ENCODE data around the gene PPP5C.

The PPP5C gene

DNA sequence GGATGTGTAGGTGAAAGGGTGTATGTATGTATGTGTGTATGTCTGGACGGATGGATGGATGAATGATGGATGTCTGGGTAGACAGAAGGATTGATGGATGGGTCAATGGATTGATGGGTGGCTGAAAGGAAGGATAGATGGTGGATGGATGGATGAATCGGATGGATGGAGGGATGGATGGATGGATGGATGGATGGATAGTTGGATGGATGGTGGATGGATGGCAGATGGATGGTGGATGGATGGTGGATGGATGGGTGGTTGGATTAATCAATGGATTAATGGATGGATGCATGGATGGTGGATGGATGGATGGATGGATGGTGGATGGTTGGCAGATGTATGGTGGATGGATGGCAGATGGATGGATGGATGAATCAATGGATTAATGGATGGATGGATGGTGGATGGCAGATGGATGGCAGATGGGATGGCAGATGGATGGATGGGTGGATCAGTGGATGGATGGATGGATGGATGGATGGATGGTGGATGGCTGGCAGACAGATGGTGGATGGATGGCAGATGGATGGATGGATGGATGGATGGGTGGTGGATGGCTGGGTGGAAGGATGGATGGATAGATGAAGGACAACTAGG is 16.5 kb upstream of the PPP5C start:
- Histone ChIP-seq H3K9me3 (ENCODE audit: insufficient read depth, low read depth, low read length) (peaks cover 10% of the 10 kb centered on the region), H3K36me3 (ENCODE audit: control insufficient read depth in 1 of 2, insufficient read depth in 2 of 2, low read length in 2 of 2) (peaks cover 0 to under 1% of the 10 kb centered on the region in 2 experiments), H4K12ac (ENCODE audit: low read depth, low read length) (no peak overlapping the region), H4K8ac (ENCODE audit: low read depth, low read length) (no peak overlapping the region), H2BK5ac (ENCODE audit: low read depth, low read length, poor library complexity) (no peak overlapping the region), H3K79me1 (ENCODE audit: low read length) (no peaks in the 10 kb centered on the region), H3K18ac (ENCODE audit: low read length) (no peak overlapping the region), H3K27ac (ENCODE audit: low read depth, low read length) (no peak overlapping the region), H3K14ac (ENCODE audit: low read length) (no peak overlapping the region), H3K4me1 (ENCODE audit: control insufficient read depth in 1 of 2, insufficient read depth in 2 of 2, low read length in 2 of 2) (no peaks in the 10 kb centered on the region), H2BK12ac (ENCODE audit: low read length) (no peak overlapping the region), H3K4me2 (ENCODE audit: low read length) (no peak overlapping the region), H2AFZ (ENCODE audit: insufficient read depth, low read length, poor library complexity) (no peak overlapping the region), H3K4me3 (ENCODE audit: low read depth, low read length) (no peak overlapping the region), H2BK120ac (ENCODE audit: insufficient read depth, low read length, poor library complexity) (no peak overlapping the region), H3K79me2 (ENCODE audit: control insufficient read depth, insufficient read depth, low read length, poor library complexity) (no peaks in the 10 kb centered on the region), H3K9ac (ENCODE audit: low read length) (no peak overlapping the region), H3K23ac (ENCODE audit: low read length) (no peak overlapping the region), H4K91ac (ENCODE audit: low read depth, low read length) (no peak overlapping the region), H3K4ac (ENCODE audit: low read depth, low read length) (no peak overlapping the region), H3K27me3 (ENCODE audit: insufficient read depth, low read length) (no peaks in the 10 kb centered on the region), H2AK5ac (ENCODE audit: low read length) (no peak overlapping the region)
- 100% methylated on average over 2 of the region's 2 CpGs for WGBS (ENCODE audit: extremely low coverage, insufficient coverage, insufficient read length)
- no peak for DNase-seq

DNA sequence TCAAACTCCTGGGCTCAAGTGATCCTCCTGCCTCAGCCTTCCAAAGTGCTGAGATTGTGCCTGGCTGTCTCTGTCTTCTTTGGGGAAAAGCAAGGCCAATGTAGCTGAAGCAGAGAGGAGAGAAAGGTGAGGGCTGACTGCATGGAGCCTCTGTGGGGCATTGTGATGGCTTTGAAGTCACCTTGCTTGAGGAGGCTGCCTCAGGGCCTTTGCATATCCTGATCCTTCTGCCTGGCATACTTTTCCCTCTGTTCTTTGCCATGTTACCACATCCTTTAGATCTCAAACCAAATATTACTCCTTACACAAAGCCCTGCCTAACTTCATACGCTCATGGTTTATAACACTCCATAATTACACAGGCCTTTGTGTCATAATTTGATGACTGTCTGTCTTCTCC is 9.4 kb upstream of the PPP5C start:
- Histone ChIP-seq H3K79me1 (ENCODE audit: low read length) (no peaks in the 10 kb centered on the region), H3K27me3 (ENCODE audit: insufficient read depth, low read length) (no peaks in the 10 kb centered on the region), H3K18ac (ENCODE audit: low read length) (no peak overlapping the region), H3K27ac (ENCODE audit: low read depth, low read length) (no peak overlapping the region), H2BK5ac (ENCODE audit: low read depth, low read length, poor library complexity) (no peak overlapping the region), H3K36me3 (ENCODE audit: control insufficient read depth in 1 of 2, insufficient read depth in 2 of 2, low read length in 2 of 2) (no peaks in the 10 kb centered on the region), H3K4me1 (ENCODE audit: control insufficient read depth in 1 of 2, insufficient read depth in 2 of 2, low read length in 2 of 2) (no peaks in the 10 kb centered on the region), H4K12ac (ENCODE audit: low read depth, low read length) (no peak overlapping the region), H3K4me3 (ENCODE audit: low read depth, low read length) (no peak overlapping the region), H3K9ac (ENCODE audit: low read length) (no peak overlapping the region), H4K8ac (ENCODE audit: low read depth, low read length) (no peak overlapping the region), H3K4me2 (ENCODE audit: low read length) (no peak overlapping the region), H2AFZ (ENCODE audit: insufficient read depth, low read length, poor library complexity) (no peak overlapping the region), H2BK12ac (ENCODE audit: low read length) (no peak overlapping the region), H4K91ac (ENCODE audit: low read depth, low read length) (no peak overlapping the region), H2BK120ac (ENCODE audit: insufficient read depth, low read length, poor library complexity) (no peak overlapping the region), H3K14ac (ENCODE audit: low read length) (no peak overlapping the region), H3K79me2 (ENCODE audit: control insufficient read depth, insufficient read depth, low read length, poor library complexity) (no peaks in the 10 kb centered on the region), H2AK5ac (ENCODE audit: low read length) (no peak overlapping the region), H3K4ac (ENCODE audit: low read depth, low read length) (no peak overlapping the region), H3K9me3 (ENCODE audit: insufficient read depth, low read depth, low read length) (no peaks in the 10 kb centered on the region), H3K23ac (ENCODE audit: low read length) (no peak overlapping the region)
- no CpG with 5 or more reads among the region's 1 CpG for WGBS (ENCODE audit: extremely low coverage, insufficient coverage, insufficient read length)
- DNase-seq: no peak

GRCh38 chr19:46339446-46339845 is 7.4 kb upstream of the PPP5C start:
- Histone ChIP-seq H3K23ac (ENCODE audit: low read length) (no peak overlapping the region), H3K4me2 (ENCODE audit: low read length) (no peak overlapping the region), H3K14ac (ENCODE audit: low read length) (no peak overlapping the region), H4K8ac (ENCODE audit: low read depth, low read length) (no peak overlapping the region), H3K4me3 (ENCODE audit: low read depth, low read length) (no peak overlapping the region), H3K9ac (ENCODE audit: low read length) (no peak overlapping the region), H3K27ac (ENCODE audit: low read depth, low read length) (no peak overlapping the region), H3K4me1 (ENCODE audit: control insufficient read depth in 1 of 2, insufficient read depth in 2 of 2, low read length in 2 of 2) (no peaks in the 10 kb centered on the region), H3K27me3 (ENCODE audit: insufficient read depth, low read length) (no peaks in the 10 kb centered on the region), H3K9me3 (ENCODE audit: insufficient read depth, low read depth, low read length) (no peaks in the 10 kb centered on the region), H3K36me3 (ENCODE audit: control insufficient read depth in 1 of 2, insufficient read depth in 2 of 2, low read length in 2 of 2) (no peaks in the 10 kb centered on the region), H2BK120ac (ENCODE audit: insufficient read depth, low read length, poor library complexity) (no peak overlapping the region), H4K12ac (ENCODE audit: low read depth, low read length) (no peak overlapping the region), H2BK5ac (ENCODE audit: low read depth, low read length, poor library complexity) (no peak overlapping the region), H2BK12ac (ENCODE audit: low read length) (no peak overlapping the region), H3K4ac (ENCODE audit: low read depth, low read length) (no peak overlapping the region), H3K79me1 (ENCODE audit: low read length) (no peaks in the 10 kb centered on the region), H2AK5ac (ENCODE audit: low read length) (no peak overlapping the region), H4K91ac (ENCODE audit: low read depth, low read length) (no peak overlapping the region), H2AFZ (ENCODE audit: insufficient read depth, low read length, poor library complexity) (no peak overlapping the region), H3K18ac (ENCODE audit: low read length) (no peak overlapping the region), H3K79me2 (ENCODE audit: control insufficient read depth, insufficient read depth, low read length, poor library complexity) (no peaks in the 10 kb centered on the region)
- no CpG with 5 or more reads among the region's 10 CpGs for WGBS (ENCODE audit: extremely low coverage, insufficient coverage, insufficient read length)
- DNase-seq: no peak

DNA sequence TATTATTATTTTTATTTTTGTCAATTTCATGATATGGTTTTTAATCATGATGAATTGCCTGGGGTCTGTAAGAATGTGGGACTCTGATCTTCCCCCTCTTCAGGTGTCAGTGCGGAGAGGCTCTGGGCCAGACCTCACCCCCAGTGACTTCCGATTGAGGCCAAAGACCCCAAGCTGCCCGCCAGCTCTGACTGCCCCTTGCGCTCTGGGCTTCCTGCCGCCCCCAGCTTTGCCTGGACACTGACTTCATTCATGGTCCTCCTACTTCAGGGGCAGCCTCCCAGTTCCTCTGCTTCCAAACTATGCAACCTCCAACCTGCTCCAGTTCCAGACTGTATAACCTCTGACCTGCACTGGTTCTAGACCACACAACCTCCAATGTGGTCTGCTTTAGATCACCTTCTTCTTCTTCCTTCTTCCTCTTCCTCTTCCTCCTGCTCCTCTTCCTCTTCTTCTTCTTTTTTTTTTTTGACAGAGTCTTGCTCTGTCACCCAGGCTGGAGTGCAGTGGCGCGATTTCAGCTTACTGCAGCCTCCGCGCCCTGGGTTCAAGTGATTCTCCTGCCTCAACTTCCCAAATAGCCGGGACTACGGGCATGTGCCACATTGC is 6.7 kb upstream of the PPP5C start:
- Histone ChIP-seq H3K9me3 (ENCODE audit: insufficient read depth, low read depth, low read length) (no peaks in the 10 kb centered on the region), H2BK12ac (ENCODE audit: low read length) (no peak overlapping the region), H3K4me3 (ENCODE audit: low read depth, low read length) (no peak overlapping the region), H3K36me3 (ENCODE audit: control insufficient read depth in 1 of 2, insufficient read depth in 2 of 2, low read length in 2 of 2) (no peaks in the 10 kb centered on the region), H3K23ac (ENCODE audit: low read length) (no peak overlapping the region), H2BK5ac (ENCODE audit: low read depth, low read length, poor library complexity) (no peak overlapping the region), H3K18ac (ENCODE audit: low read length) (no peak overlapping the region), H4K8ac (ENCODE audit: low read depth, low read length) (no peak overlapping the region), H2AFZ (ENCODE audit: insufficient read depth, low read length, poor library complexity) (no peak overlapping the region), H2BK120ac (ENCODE audit: insufficient read depth, low read length, poor library complexity) (no peak overlapping the region), H2AK5ac (ENCODE audit: low read length) (no peak overlapping the region), H4K91ac (ENCODE audit: low read depth, low read length) (no peak overlapping the region), H4K12ac (ENCODE audit: low read depth, low read length) (no peak overlapping the region), H3K79me2 (ENCODE audit: control insufficient read depth, insufficient read depth, low read length, poor library complexity) (no peaks in the 10 kb centered on the region), H3K79me1 (ENCODE audit: low read length) (no peaks in the 10 kb centered on the region), H3K4ac (ENCODE audit: low read depth, low read length) (no peak overlapping the region), H3K14ac (ENCODE audit: low read length) (no peak overlapping the region), H3K27me3 (ENCODE audit: insufficient read depth, low read length) (no peaks in the 10 kb centered on the region), H3K4me2 (ENCODE audit: low read length) (no peak overlapping the region), H3K27ac (ENCODE audit: low read depth, low read length) (no peak overlapping the region), H3K4me1 (ENCODE audit: control insufficient read depth in 1 of 2, insufficient read depth in 2 of 2, low read length in 2 of 2) (no peaks in the 10 kb centered on the region), H3K9ac (ENCODE audit: low read length) (no peak overlapping the region)
- no peak for DNase-seq
- WGBS (ENCODE audit: extremely low coverage, insufficient coverage, insufficient read length): no CpG with 5 or more reads among the region's 11 CpGs
